Activated CD8-positive, alpha-beta memory T cell treated with anti-CD3 and anti-CD28 coated beads, Interleukin-2, amount 50 U/mL, for 1 hour (primary cell): ENCODE results near the gene ANKEF1.
"Not testable (repeated sequence)": the region's sequence is repeated elsewhere in the genome, so short reads cannot be mapped to it uniquely, and the experiment has no call there.

Experiments
- DNase-seq: peaks from one replicate; pipeline ENCODE4 v3.0.0-alpha.2; 2020; ENCODE audit errors: extremely low read depth

ANKEF1 gene

GRCh38 chr20:10034717-10035571 lies at the start of gene ANKEF1:
Gene ANKEF1, plus strand, starts transcription at chr20:10034987. Its CDS starts 3,315 bp downstream, at chr20:10038302.
- DNase-seq = peak; percentile 33

- no peak for DNase-seq
Measured at GRCh38 chr20:9985281-9985680, 49.5 kb upstream of the ANKEF1 start.

GRCh38 chr20:9985773-9986172 lies 49.0 kb upstream of the ANKEF1 start:
- DNase-seq = no peak

- no peak for DNase-seq
Measured at GRCh38 chr20:9989066-9989724, 45.6 kb upstream of the ANKEF1 start.

GRCh38 chr20:9993137-9993536 lies 41.6 kb upstream of the ANKEF1 start:
- no peak for DNase-seq

GRCh38 chr20:9994676-9995075 lies 40.1 kb upstream of the ANKEF1 start:
- DNase-seq = no peak

- no peak for DNase-seq
Measured at GRCh38 chr20:9995510-9996272, 39.1 kb upstream of the ANKEF1 start.

GRCh38 chr20:9996944-9997343 lies 37.8 kb upstream of the ANKEF1 start:
- no peak for DNase-seq

GRCh38 chr20:9999645-10000044 lies 35.1 kb upstream of the ANKEF1 start:
- DNase-seq = no peak

- no peak for DNase-seq
Measured at GRCh38 chr20:10002866-10003265, 31.9 kb upstream of the ANKEF1 start.

- DNase-seq = no peak
Measured at GRCh38 chr20:10004900-10005299, 29.9 kb upstream of the ANKEF1 start.

GRCh38 chr20:10005885-10006284 lies 28.9 kb upstream of the ANKEF1 start:
- DNase-seq = no peak

- no peak for DNase-seq
Measured at GRCh38 chr20:10006447-10007090, 28.2 kb upstream of the ANKEF1 start.

GRCh38 chr20:10007158-10007557 lies 27.6 kb upstream of the ANKEF1 start:
- no peak for DNase-seq

GRCh38 chr20:10007747-10008146 lies 27.0 kb upstream of the ANKEF1 start:
- DNase-seq = no peak

GRCh38 chr20:10012464-10012863 lies 22.3 kb upstream of the ANKEF1 start:
- DNase-seq = no peak

GRCh38 chr20:10014431-10014830 lies 20.4 kb upstream of the ANKEF1 start:
- DNase-seq = no peak

- no peak for DNase-seq
Measured at GRCh38 chr20:10020937-10021336, 13.8 kb upstream of the ANKEF1 start.

- no peak for DNase-seq
Measured at GRCh38 chr20:10022625-10023024, 12.2 kb upstream of the ANKEF1 start.

- DNase-seq = no peak
Measured at GRCh38 chr20:10023911-10024310, 10.9 kb upstream of the ANKEF1 start.

GRCh38 chr20:10031451-10032215 lies 3.2 kb upstream of the ANKEF1 start:
- DNase-seq = not testable (repeated sequence)
